Measurements from ENCODE around the gene CELSR1.
"Not testable (repeated sequence)": the region's sequence is repeated elsewhere in the genome, so short reads cannot be mapped to it uniquely, and the experiment has no call there.

Gene CELSR1

DNA sequence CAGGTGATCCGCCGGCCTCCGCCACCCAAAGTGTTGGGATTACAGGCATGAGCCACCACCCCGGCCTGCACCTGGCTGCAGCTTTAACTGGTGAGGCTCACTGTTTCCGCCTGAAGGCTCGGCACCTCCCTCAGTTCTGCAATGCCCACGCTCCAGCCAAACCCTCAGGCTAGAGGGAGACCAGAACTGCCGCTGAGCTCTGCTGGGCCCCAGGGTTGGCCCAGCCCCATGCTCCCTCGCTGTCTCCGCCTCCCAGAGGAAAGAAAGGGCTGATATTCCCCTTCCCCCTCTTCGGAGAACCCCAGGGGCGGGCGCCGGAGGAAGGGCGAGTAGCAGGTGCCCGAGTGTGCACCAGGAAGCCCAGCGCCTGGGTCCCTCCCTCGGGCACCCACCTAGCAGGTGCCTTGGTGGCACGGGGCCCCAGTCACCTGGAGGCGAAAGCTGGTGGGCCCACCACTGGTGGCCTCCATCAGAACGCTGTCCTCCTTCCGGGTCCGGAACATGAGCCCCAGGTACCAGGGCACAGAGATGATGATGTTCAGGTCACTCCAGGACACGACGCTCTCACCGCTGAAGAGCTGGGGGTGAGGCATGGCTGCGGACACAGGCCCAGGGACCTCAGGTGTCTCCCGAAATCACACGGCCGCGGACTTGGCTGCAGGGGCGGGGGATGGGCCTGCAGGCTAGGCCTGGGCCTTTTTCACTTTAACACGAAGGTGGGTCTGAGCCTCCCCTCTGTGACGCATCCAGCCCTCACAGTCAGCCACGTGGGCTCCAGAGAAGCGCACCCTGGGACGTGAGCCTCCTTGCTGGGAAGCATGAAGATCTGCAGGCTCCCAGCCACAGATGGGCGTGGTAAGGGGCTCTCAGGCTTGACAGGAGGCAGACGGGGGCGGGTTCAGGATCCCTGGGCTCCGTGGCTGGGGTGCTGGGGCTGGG, 128.6 kb downstream of the CELSR1 start:
- ATAC-seq (ENCODE audit: low read depth): no peak

GRCh38 chr22:46407748-46408147, 129.7 kb downstream of the CELSR1 start:
- ATAC-seq (ENCODE audit: low read depth) (no peak), DNase-seq (ENCODE audit: low spot score) (no peak)
- no peaks in the 10 kb centered on the region for H3K4me1 ChIP-seq (ENCODE audit: insufficient read depth, poor library complexity, severe bottlenecking)
- no peaks in the 10 kb centered on the region for H3K27me3 ChIP-seq (ENCODE audit: insufficient read depth, poor library complexity, severe bottlenecking)
- no peaks in the 10 kb centered on the region for H3K9me3 ChIP-seq (ENCODE audit: severe bottlenecking)
- TF ChIP-seq, protein P1, sequence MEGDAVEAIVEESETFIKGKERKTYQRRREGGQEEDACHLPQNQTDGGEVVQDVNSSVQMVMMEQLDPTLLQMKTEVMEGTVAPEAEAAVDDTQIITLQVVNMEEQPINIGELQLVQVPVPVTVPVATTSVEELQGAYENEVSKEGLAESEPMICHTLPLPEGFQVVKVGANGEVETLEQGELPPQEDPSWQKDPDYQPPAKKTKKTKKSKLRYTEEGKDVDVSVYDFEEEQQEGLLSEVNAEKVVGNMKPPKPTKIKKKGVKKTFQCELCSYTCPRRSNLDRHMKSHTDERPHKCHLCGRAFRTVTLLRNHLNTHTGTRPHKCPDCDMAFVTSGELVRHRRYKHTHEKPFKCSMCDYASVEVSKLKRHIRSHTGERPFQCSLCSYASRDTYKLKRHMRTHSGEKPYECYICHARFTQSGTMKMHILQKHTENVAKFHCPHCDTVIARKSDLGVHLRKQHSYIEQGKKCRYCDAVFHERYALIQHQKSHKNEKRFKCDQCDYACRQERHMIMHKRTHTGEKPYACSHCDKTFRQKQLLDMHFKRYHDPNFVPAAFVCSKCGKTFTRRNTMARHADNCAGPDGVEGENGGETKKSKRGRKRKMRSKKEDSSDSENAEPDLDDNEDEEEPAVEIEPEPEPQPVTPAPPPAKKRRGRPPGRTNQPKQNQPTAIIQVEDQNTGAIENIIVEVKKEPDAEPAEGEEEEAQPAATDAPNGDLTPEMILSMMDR (IDR thresholded peaks at IDR 0.05; ENCODE audit: poor library complexity, severe bottlenecking): no peak
- H3K36me3 ChIP-seq (ENCODE audit: low read depth): peaks cover 9% of the 10 kb centered on the region
- H3K27ac ChIP-seq (ENCODE audit: poor library complexity, severe bottlenecking): no peak overlapping the region
- no peak overlapping the region for H3K4me3 ChIP-seq (ENCODE audit: severe bottlenecking)

More for the DNA sequence above, 128.6 kb downstream of the CELSR1 start:
- TF ChIP-seq, protein P1 (IDR thresholded peaks at IDR 0.05; ENCODE audit: poor library complexity, severe bottlenecking): no peak
- Histone ChIP-seq H3K4me1 (ENCODE audit: insufficient read depth, poor library complexity, severe bottlenecking) (no peaks in the 10 kb centered on the region), H3K27ac (ENCODE audit: poor library complexity, severe bottlenecking) (no peak overlapping the region), H3K4me3 (ENCODE audit: severe bottlenecking) (no peak overlapping the region), H3K9me3 (ENCODE audit: severe bottlenecking) (no peaks in the 10 kb centered on the region), H3K27me3 (ENCODE audit: insufficient read depth, poor library complexity, severe bottlenecking) (no peaks in the 10 kb centered on the region), H3K36me3 (ENCODE audit: low read depth) (peaks cover 9% of the 10 kb centered on the region)
- no peak for DNase-seq (ENCODE audit: low spot score)

GRCh38 chr22:46406791-46407190, 130.6 kb downstream of the CELSR1 start:
- DNase-seq (ENCODE audit: low spot score) (no peak), ATAC-seq (ENCODE audit: low read depth) (no peak)
- TF ChIP-seq, protein P1 (IDR thresholded peaks at IDR 0.05; ENCODE audit: poor library complexity, severe bottlenecking): no peak
- Histone ChIP-seq H3K27ac (ENCODE audit: poor library complexity, severe bottlenecking) (no peak overlapping the region), H3K36me3 (ENCODE audit: low read depth) (peaks cover 9% of the 10 kb centered on the region), H3K4me1 (ENCODE audit: insufficient read depth, poor library complexity, severe bottlenecking) (no peaks in the 10 kb centered on the region), H3K4me3 (ENCODE audit: severe bottlenecking) (no peak overlapping the region), H3K27me3 (ENCODE audit: insufficient read depth, poor library complexity, severe bottlenecking) (no peaks in the 10 kb centered on the region), H3K9me3 (ENCODE audit: severe bottlenecking) (no peaks in the 10 kb centered on the region)

GRCh38 chr22:46406349-46406748, 131.1 kb downstream of the CELSR1 start:
- ATAC-seq (ENCODE audit: low read depth) (no peak), DNase-seq (ENCODE audit: low spot score) (no peak)
- H3K9me3 ChIP-seq (ENCODE audit: severe bottlenecking): no peaks in the 10 kb centered on the region
- no peak overlapping the region for H3K27ac ChIP-seq (ENCODE audit: poor library complexity, severe bottlenecking)
- H3K36me3 ChIP-seq (ENCODE audit: low read depth): peaks cover 9% of the 10 kb centered on the region
- no peaks in the 10 kb centered on the region for H3K4me1 ChIP-seq (ENCODE audit: insufficient read depth, poor library complexity, severe bottlenecking)
- TF ChIP-seq, protein P1 (IDR thresholded peaks at IDR 0.05; ENCODE audit: poor library complexity, severe bottlenecking): no peak
- no peak overlapping the region for H3K4me3 ChIP-seq (ENCODE audit: severe bottlenecking)
- H3K27me3 ChIP-seq (ENCODE audit: insufficient read depth, poor library complexity, severe bottlenecking): no peaks in the 10 kb centered on the region

DNA sequence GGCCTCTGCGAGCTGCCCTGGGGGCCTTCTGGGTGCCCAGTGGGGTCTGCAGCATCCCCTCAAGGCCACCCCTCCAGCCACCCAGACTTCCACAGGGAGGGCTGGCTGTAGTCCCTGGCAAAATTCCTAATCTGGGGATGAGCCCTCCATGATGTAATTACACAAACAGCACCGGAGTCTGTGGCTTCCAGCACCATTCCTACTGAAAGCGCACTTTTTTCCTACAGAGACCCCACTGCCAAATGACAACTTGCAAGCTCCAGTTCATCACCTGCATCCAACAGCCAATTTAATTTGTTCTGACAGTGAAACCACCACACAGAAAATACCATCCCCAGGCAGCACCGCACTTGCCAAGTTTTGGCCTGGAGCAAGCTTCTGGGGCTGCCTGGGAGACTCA, 131.5 kb downstream of the CELSR1 start:
- H3K36me3 ChIP-seq (ENCODE audit: low read depth): peaks cover 9% of the 10 kb centered on the region
- no peak overlapping the region for H3K4me3 ChIP-seq (ENCODE audit: severe bottlenecking)
- no peaks in the 10 kb centered on the region for H3K27me3 ChIP-seq (ENCODE audit: insufficient read depth, poor library complexity, severe bottlenecking)
- TF ChIP-seq, protein P1 (IDR thresholded peaks at IDR 0.05; ENCODE audit: poor library complexity, severe bottlenecking): no peak
- ATAC-seq (ENCODE audit: low read depth) (no peak), DNase-seq (ENCODE audit: low spot score) (no peak)
- no peaks in the 10 kb centered on the region for H3K9me3 ChIP-seq (ENCODE audit: severe bottlenecking)
- no peak overlapping the region for H3K27ac ChIP-seq (ENCODE audit: poor library complexity, severe bottlenecking)
- no peaks in the 10 kb centered on the region for H3K4me1 ChIP-seq (ENCODE audit: insufficient read depth, poor library complexity, severe bottlenecking)

- H3K4me3 ChIP-seq (ENCODE audit: severe bottlenecking); H3K4me1 ChIP-seq (ENCODE audit: insufficient read depth, poor library complexity, severe bottlenecking); H3K27ac ChIP-seq (ENCODE audit: poor library complexity, severe bottlenecking); DNase-seq (ENCODE audit: low spot score); ATAC-seq (ENCODE audit: low read depth); H3K27me3 ChIP-seq (ENCODE audit: insufficient read depth, poor library complexity, severe bottlenecking); H3K9me3 ChIP-seq (ENCODE audit: severe bottlenecking): not testable (repeated sequence)
- peaks cover 17% of the 10 kb centered on the region for H3K36me3 ChIP-seq (ENCODE audit: low read depth)
Measured at GRCh38 chr22:46403880-46404279, 133.5 kb downstream of the CELSR1 start.

Data from RWPE2 (cell line).